ENCODE measurements around the gene TTYH3.

DNA sequence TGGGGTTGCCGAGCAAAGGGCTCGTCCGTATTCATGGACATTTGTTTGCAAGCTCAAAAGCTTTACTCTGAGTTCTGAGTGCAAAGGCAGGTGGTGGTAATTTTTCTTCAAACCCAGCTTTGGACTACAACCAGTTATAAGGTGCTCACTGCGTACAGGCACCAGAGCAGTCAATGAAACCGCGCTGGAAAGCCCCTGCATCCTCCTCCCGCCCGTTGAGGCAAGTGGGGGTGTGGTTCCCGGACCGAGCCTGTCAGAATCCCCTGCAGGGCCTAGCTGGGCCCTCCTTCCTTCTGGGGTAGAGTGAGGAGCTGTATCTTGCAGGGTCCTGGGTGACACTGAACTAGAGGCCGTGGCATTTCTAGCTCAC lies 78.5 kb downstream of the TTYH3 start:
- TF ChIP-seq, protein P1, sequence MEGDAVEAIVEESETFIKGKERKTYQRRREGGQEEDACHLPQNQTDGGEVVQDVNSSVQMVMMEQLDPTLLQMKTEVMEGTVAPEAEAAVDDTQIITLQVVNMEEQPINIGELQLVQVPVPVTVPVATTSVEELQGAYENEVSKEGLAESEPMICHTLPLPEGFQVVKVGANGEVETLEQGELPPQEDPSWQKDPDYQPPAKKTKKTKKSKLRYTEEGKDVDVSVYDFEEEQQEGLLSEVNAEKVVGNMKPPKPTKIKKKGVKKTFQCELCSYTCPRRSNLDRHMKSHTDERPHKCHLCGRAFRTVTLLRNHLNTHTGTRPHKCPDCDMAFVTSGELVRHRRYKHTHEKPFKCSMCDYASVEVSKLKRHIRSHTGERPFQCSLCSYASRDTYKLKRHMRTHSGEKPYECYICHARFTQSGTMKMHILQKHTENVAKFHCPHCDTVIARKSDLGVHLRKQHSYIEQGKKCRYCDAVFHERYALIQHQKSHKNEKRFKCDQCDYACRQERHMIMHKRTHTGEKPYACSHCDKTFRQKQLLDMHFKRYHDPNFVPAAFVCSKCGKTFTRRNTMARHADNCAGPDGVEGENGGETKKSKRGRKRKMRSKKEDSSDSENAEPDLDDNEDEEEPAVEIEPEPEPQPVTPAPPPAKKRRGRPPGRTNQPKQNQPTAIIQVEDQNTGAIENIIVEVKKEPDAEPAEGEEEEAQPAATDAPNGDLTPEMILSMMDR (IDR thresholded peaks at IDR 0.05), result no peak
- TF ChIP-seq POLR2A (IDR thresholded peaks at IDR 0.05), result no peak

Measured in suprapubic skin (tissue), 3 donors.